K562 (cell line): ENCODE results near the gene IQUB. TPM values are rescaled to one million over a fixed set of nuclear protein-coding genes. Genes with fewer than 3 reads are reported as not detected.

ENCODE experiments used
- BDP1 ChIP-seq: IDR thresholded peaks from 3 replicates; pipeline ENCODE4 v1.6.1; 2011; ENCODE audit not compliant: insufficient read length, insufficient read depth
- CBFA2T3 ChIP-seq: fragments of 450-650 bp; IDR thresholded peaks from 2 replicates; pipeline ENCODE4 v1.6.1; 2017
- EHMT2 ChIP-seq: fragments of 450-650 bp; IDR thresholded peaks from 2 replicates; pipeline ENCODE4 v1.6.1; 2018; ENCODE audit warnings: antibody characterized with exemption
- NCOA2 ChIP-seq, 2 experiments: fragments of 450-650 bp; IDR thresholded peaks; 2 replicates each; pipeline ENCODE4 v1.6.1; 2018; ENCODE audit warnings: mild to moderate bottlenecking in 2 of 2, moderate library complexity in 1 of 2; ENCODE audit not compliant: partially characterized antibody in 2 of 2
- PCBP1 ChIP-seq: fragments of 200-400 bp; formaldehyde crosslinking; IDR thresholded peaks from 2 replicates; pipeline ENCODE4 v1.6.1; 2018; ENCODE audit warnings: mild to moderate bottlenecking, low read depth, low read length; ENCODE audit not compliant: poor library complexity, severe bottlenecking
- POLR2AphosphoS2 ChIP-seq: IDR thresholded peaks from 2 replicates; pipeline ENCODE4 v1.6.1; 2012; ENCODE audit warnings: low read length, improper control_type of control experiment
- PURB ChIP-seq: sonication (generic); formaldehyde crosslinking; IDR thresholded peaks from 2 replicates; pipeline ENCODE4 v1.9.0; 2021; ENCODE audit warnings: low read depth, mild to moderate bottlenecking, missing genetic modification reagents
- RBBP5 ChIP-seq: fragments of 200-600 bp; sonication (generic); IDR thresholded peaks from 2 replicates; pipeline ENCODE4 v1.6.1; 2012; ENCODE audit warnings: borderline replicate concordance, mild to moderate bottlenecking, low read length, control low read depth, inconsistent platforms; ENCODE audit not compliant: insufficient read depth, poor library complexity, severe bottlenecking
- SPI1 ChIP-seq: IDR thresholded peaks from 2 replicates; pipeline ENCODE4 v1.6.1; 2011; ENCODE audit warnings: low read depth, low read length, control low read depth, borderline replicate concordance
- SRSF7 ChIP-seq: fragments of 200-400 bp; formaldehyde crosslinking; optimal IDR thresholded peaks from 2 replicates; pipeline ENCODE3; 2017; ENCODE audit warnings: mild to moderate bottlenecking, low read depth, low read length
- ZNF12 ChIP-seq: sonication (generic); formaldehyde crosslinking; IDR thresholded peaks from 2 replicates; pipeline ENCODE4 v1.4.0; 2020; ENCODE audit warnings: mild to moderate bottlenecking, missing genetic modification reagents
- ZNF407 ChIP-seq: fragments of 450-650 bp; IDR thresholded peaks from 2 replicates; pipeline ENCODE4 v1.6.1; 2016; ENCODE audit warnings: low read depth
- polyA plus RNA-seq, 8 experiments: library from polyadenylated mRNA; depleted of rRNA in 4 of 8; stranded (reverse) in 5 of 8; unstranded in 3 of 8; fragments of >200 nt; fragmentation: Nextera tagmentation in 2 of 8; fragmentation: Illumina TruSeq in 1 of 8; extraction: Ambion mirVana in 2 of 8; extraction: Trizol in 1 of 8; gene quantifications; 2 replicates each; pipeline versions ENCODE4 v1.2.1 to v1.2.3, GENCODE V29; 2011 to 2014; ENCODE audit warnings: inconsistent platforms in 1 of 8, missing spikeins in 1 of 8
- total RNA-seq, 7 experiments: library from RNA; depleted of rRNA in 6 of 7; stranded (reverse); fragments of >200 nt in 6 of 7; fragmentation: Illumina TruSeq in 2 of 7; extraction: Trizol in 2 of 7; gene quantifications; 2 replicates each; pipeline versions ENCODE4 v1.2.1 to v1.2.3, GENCODE V29; 2011 to 2021; ENCODE audit warnings: low replicate concordance in 1 of 7
- TF ChIP-seq, protein P1 (sequence below), 2 experiments: fragments of 450-650 bp; IDR thresholded peaks; 2 replicates each; pipeline ENCODE4 v1.6.1; 2018; ENCODE audit warnings: mild to moderate bottlenecking in 2 of 2, low read depth in 1 of 2; ENCODE audit not compliant: partially characterized antibody in 2 of 2

The IQUB gene
- total and polyA plus RNA-seq, 9 of the 15 experiments (the other 6 are each of a cell fraction or from before 2014, with no cell fraction given) = 0.62 to 2.6 (median 1.4) TPM

DNA sequence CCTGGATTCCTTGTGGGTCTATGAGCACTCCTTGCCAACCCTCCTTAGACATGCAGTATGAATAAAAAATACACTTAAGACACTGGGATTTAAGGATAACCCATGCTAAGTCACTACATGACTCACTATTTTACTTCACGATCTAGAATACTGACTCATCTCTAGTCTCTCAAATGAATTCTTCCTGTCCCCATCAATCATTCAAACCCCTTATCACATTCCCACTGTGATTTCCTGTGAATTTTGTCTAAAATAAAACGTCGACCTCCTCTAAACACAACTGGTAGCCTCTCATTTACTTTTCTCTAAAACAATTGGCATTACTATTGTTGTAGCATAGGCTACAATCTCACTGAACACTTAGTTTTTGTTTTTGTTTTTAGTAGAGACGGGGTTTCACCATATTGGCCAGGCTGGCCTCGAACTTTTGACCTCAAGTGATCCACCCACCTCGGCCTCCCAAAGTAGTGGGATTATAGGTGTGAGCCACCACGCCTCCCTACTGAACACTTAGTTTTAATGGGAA, 3.9 kb upstream of the IQUB start (continued):
- TF ChIP-seq ZNF407 (no peak), BDP1 (no peak), SRSF7 (no peak), SPI1 (no peak), PCBP1 (no peak), NCOA2 (IDR thresholded peaks at IDR 0.05; ENCODE audit: partially characterized antibody in 2 of 2) (peak in 1 of 2 experiments; percentile 60), RBBP5 (no peak), PURB (CRISPR knock-in tag) (no peak), EHMT2 (0 out of 2 replicates have a peak, but pooled peaks have one; percentile 32), POLR2AphosphoS2 (no peak), CBFA2T3 (peak; percentile 83), ZNF12 (CRISPR knock-in tag) (no peak)
- TF ChIP-seq, protein P1, sequence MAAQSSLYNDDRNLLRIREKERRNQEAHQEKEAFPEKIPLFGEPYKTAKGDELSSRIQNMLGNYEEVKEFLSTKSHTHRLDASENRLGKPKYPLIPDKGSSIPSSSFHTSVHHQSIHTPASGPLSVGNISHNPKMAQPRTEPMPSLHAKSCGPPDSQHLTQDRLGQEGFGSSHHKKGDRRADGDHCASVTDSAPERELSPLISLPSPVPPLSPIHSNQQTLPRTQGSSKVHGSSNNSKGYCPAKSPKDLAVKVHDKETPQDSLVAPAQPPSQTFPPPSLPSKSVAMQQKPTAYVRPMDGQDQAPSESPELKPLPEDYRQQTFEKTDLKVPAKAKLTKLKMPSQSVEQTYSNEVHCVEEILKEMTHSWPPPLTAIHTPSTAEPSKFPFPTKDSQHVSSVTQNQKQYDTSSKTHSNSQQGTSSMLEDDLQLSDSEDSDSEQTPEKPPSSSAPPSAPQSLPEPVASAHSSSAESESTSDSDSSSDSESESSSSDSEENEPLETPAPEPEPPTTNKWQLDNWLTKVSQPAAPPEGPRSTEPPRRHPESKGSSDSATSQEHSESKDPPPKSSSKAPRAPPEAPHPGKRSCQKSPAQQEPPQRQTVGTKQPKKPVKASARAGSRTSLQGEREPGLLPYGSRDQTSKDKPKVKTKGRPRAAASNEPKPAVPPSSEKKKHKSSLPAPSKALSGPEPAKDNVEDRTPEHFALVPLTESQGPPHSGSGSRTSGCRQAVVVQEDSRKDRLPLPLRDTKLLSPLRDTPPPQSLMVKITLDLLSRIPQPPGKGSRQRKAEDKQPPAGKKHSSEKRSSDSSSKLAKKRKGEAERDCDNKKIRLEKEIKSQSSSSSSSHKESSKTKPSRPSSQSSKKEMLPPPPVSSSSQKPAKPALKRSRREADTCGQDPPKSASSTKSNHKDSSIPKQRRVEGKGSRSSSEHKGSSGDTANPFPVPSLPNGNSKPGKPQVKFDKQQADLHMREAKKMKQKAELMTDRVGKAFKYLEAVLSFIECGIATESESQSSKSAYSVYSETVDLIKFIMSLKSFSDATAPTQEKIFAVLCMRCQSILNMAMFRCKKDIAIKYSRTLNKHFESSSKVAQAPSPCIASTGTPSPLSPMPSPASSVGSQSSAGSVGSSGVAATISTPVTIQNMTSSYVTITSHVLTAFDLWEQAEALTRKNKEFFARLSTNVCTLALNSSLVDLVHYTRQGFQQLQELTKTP (IDR thresholded peaks at IDR 0.05; ENCODE audit: low read depth in 1 of 2, partially characterized antibody in 2 of 2) = peak in 1 of 2 experiments; percentile 61
